Endothelial cell of hepatic sinusoid (primary cell): ENCODE results near the gene PLP2.
"Not testable (repeated sequence)": the region's sequence is repeated elsewhere in the genome, so short reads cannot be mapped to it uniquely, and the experiment has no call there.

ENCODE experiments used
- in situ Hi-C: cut with HindIII; loops from 2 replicates; pipeline ENCODE4 v1.10.0; 2017; ENCODE audit warnings: low sequenced_read_pairs

PLP2 gene, protein sequence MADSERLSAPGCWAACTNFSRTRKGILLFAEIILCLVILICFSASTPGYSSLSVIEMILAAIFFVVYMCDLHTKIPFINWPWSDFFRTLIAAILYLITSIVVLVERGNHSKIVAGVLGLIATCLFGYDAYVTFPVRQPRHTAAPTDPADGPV

DNA sequence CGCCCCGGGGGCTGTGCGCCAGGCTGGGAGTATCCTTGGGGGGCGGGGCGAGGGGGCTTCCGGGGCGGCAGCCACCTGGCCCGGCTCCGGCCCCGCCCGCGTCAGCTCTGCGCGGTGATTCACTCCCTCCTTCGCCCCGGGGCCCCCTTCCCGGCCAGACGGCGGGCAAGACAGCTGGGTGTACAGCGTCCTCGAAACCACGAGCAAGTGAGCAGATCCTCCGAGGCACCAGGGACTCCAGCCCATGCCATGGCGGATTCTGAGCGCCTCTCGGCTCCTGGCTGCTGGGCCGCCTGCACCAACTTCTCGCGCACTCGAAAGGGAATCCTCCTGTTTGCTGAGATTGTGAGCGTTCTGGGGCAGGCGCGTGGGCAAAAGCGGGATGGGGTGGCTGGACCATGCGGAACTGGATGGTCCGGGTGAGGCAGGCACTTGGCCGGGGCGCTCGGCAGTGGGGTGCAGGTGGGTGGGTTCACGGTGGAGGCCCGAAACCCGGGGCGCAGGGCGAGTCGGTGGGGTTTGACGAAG is at the start of gene PLP2:
Gene PLP2, plus strand, starts transcription at position 147 of the 528 bp plus-strand sequence. Its CDS starts 103 bp downstream, at position 250.
- in situ Hi-C loops = no loop called here

DNA sequence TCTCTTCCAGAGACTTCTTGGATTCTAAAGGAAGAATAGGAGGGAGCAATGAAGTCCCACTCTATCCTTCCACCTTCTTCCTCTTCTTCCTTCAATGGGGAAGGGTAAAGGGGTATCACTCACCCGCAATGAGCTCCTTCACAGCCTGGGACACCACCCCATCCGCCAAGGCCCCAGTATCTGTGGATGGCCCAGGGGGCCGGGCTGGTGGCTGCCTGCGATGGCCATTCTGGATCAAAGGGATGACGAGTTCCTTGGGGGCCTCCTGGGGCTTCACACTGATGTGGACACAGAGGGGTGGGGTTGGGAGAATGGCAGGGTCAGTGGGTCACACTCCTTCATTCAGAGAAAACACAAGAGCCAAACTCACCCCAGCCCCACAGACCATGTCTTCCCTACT is 49.2 kb upstream of the PLP2 start:
- in situ Hi-C loops = no loop called here

DNA sequence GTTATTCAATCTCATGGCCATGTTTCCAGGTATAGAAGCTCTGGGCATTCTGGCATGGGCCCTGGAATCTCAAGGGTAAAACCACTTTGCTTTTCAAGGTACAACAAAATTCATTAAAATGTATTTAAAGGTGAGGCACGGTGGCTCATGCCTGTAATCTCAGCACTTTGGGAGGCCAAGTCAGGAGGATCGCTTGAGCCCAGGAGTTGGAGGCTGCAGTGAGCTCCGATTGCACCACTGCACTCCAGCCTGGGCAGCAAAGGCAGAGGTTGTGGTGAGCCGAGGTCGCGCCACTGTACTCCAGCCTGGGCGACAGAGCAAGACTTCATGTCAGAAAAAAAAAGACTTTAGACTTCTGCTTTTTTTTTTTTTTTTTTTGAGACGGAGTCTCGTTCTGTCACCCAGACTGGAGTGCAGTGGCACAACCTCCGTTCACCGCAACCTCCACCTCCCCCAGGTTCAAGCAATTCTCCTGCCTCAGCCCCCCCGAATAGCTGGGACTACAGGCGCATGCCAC is 43.9 kb upstream of the PLP2 start:
- in situ Hi-C loops = not testable (repeated sequence)

DNA sequence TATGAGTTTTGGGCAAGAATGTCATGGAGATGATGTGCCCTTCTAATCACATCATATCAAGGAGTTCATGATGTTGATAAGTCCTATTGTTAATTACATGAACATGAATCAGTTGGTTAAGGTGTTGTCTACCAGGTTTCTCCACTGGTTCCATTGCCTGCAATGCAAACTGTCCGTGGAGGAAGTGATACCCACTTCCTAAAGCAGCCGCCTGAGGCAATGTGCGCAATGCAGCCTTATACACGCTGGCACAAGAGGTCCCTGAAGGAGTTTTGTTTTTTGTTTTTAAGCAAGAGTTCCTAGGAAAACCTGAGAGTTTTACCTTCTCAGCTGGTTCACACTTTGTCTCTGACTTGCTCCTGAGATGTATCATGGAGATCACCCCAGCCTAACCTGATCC is 42.3 kb upstream of the PLP2 start:
- in situ Hi-C loops = no loop called here

DNA sequence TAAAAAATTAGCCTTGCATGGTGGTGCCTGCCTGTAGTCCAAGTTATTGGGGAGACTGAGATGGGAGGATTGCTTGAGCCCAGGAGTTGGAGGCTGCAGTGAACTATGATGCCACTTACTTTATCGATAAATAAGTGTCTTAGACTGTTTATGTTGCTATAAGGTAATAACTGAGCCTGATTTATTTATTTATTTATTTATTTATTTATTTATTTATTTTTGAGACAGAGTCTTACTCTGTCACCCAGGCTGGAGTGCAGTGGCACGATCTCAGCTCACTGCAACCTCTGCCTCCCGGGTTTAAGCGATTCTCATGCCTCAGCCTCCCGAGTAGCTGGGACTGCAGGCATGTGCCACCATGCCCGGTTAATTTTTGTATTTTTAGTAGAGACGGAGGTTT is 39.4 kb upstream of the PLP2 start:
- in situ Hi-C loops = not testable (repeated sequence)

DNA sequence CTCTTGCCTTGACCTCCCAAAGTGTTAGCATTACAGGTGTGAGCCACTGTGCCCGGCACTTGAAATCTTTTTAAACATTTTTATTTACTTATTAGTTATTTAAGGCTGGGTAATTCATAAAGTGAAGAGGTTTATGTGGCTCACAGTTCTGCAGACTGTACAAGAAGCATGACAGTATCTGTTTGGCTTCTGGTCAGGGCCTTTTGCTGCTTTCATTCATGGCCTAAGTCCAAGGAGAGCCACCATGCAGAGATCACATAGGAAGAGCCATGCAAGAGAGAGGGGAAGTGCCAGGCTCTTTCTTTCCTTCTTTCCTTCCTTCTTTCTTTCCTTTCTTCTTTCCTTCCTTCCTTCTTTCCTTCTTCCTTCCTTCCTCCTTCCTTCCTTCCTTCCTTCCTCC is 37.9 kb upstream of the PLP2 start:
- in situ Hi-C loops = no loop called here

DNA sequence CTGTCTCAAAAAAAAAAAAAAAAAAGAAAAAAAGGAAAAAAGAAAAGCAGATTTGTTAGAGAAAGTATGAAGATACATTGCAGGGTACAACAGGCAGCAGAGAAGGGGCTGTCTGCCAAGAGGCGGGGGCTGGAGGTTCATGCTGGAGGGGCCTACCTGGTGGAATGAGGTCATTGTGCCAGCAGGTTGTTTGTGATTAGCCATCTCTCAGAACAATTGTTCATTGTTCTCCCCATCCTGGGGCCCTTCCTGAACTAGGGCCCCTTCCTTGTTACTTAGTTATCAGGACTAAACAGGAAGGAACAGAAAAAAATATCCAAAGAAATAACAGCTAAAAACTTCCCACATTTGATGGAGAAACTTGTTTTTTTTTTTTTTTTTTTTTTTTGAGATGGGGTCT is 34.2 kb upstream of the PLP2 start:
- in situ Hi-C loops = no loop called here

DNA sequence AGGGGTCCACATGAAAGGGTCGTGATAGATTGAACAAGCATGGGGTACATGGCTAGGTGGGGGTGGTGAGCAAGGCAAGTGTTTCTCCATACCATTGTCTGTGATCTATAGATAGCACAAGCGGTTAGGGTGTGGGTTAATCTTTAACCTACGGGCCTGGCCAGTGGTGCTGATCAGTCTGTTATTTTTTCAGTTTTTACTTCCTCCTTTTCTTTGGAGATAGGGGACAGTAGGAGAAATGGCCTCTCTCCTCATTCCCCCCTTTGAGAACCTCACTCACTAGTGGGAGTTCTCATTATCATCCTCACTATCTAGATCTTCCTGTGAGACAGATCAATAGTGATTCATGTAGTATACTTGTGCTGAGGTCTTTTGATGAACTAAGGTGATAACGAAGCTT is 32.0 kb upstream of the PLP2 start:
- in situ Hi-C loops = no loop called here

DNA sequence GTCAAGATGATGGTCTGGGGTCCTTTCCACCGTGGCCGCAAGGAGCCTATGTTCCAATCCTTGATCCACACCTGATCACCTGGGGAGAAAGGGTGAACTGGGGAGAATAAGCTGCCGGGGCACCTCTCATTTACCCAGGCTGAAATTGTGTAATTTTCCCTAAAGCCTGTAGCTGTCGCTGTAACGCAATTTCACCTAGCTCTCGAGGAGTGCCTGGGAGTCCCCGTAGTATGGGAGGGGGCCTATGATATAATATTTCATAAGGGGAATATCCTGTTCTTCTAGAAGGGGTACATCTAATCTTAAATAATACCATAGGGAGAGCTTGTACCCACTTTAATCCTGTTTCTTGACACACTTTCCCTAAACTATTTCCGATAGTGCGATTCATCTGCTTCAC is 29.4 kb upstream of the PLP2 start:
- in situ Hi-C loops = not testable (repeated sequence)

DNA sequence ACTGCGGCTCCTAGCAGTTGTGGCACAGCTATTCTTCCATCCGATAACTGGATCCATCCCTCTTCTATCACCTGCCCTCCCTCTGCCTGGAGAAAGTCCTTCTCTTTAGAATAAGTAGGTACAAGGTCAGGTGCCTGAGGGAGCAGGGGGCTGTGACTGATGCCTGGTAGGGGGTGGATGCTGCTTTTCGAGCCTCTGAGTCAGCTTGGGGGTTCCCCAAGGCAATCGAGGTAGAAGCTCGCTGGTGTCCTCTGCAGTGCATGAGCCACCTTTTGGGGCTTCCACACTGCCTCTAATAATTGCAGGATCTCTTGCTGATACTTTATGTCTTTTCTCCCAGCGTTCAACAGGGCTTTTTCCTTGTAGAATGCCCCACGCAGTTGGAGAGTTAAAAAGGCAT is 28.5 kb upstream of the PLP2 start:
- in situ Hi-C loops = not testable (repeated sequence)

DNA sequence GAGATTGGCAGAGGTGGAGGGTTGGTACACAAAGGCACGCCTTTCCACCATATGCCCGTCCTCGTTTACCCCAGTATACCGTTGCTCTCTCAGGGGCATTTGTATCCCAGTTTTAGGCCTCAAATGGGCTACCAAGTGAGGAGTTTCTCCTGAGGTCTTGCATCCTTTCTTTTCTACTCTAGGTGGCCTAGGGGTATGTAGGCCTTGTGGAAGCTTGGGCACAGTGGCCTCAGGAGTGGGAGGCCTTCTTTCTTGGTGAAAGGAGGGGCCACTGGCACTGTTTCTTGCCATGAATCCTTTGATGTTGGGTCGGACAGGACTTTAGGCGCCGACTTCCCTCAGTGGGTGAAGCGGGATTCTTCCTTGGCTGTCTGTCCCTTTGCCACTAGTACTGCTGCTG is 24.4 kb upstream of the PLP2 start:
- in situ Hi-C loops = no loop called here

DNA sequence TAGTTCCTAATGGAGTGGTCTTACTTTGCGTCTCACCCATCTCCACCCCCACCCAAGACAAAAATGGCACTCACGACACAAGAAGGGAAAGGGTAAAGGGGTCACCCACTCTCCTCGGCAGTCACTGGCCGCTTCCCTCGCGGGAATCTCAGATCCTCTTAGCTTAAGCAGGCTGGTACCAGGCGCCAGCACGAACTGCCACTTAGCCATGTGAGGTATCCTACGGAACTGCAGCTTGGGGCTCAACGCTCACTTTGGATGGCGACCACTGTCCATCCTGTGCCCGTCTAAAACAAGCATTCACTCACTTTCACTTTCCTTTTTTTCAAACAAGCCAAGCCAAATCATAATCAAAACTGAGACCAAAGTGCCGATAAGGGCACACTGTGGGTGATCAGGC is 23.8 kb upstream of the PLP2 start:
- in situ Hi-C loops = no loop called here

DNA sequence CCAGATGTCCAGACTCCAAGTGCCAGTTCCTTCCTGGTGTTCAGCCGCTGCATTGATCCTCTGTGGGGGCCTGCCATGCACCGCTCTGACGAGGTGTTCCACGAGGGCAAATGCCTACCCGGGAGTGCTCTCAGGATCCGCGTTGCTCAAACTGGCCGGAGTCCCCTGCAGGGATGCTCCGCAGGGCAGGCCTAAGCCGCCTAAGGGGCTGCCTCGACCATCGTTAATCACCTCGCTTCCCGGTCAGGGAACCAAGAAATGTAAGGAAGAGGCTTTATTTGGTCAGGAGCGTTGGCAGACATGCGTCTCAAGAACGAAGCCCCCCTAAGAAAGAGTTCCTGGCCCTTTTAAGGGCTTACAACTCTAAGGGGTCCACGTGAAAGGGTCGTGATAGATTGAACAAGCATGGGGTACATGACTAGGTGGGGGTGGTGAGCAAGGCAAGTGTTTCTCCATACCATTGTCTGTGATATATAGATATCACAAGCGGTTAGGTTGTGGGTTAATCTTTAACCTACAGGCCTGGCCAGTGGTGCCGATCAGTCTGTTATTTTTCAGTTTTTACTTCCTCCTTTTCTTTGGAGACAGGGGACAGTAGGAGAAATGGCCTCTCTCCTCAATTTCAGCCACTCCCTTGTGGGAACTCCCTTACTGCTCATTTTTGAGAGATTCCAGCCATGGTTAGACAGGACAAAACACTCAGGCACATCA is 23.2 kb upstream of the PLP2 start:
- in situ Hi-C loops = not testable (repeated sequence)

DNA sequence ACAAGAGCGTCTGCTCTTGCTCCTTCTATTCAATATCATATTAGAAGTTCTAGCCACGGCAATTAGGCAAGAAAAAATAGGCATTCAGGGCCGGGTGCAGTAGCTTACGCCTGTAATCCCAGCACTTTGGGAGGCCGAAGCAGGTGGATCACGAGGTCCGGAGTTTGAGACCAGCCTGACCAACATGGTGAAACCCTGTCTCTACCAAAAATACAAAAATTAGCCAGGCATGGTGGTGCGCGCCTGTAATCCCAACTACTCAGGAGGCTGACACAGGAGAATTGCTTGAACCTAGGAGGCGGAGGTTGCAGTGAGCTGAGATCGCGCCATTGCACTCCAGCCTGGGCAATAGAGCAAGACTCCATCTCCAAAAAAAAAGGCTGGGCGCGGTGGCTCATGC is 22.4 kb upstream of the PLP2 start:
- in situ Hi-C loops = not testable (repeated sequence)

DNA sequence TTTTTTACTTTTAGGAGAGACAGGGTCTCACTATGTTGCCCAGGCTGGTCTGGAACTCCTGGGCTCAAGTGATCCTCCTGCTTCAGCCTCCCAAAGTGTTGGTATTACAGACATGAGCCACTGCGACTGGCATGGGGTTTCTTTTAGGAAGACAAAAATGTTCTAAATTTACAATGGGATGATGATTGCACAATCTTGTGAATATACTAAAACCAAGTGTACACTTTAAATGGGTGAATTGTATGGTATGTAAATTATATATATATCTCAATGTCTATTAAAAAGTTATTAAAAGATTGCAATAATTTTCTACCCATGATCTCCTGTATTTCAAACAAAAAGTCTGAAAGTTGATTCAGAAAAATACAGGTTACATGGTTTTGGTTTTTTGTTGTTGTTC is 18.2 kb upstream of the PLP2 start:
- in situ Hi-C loops = loop anchor here (10.0 kb wide), 1 partner anchor 101 kb away; no protein-coding TSS in a partner anchor

DNA sequence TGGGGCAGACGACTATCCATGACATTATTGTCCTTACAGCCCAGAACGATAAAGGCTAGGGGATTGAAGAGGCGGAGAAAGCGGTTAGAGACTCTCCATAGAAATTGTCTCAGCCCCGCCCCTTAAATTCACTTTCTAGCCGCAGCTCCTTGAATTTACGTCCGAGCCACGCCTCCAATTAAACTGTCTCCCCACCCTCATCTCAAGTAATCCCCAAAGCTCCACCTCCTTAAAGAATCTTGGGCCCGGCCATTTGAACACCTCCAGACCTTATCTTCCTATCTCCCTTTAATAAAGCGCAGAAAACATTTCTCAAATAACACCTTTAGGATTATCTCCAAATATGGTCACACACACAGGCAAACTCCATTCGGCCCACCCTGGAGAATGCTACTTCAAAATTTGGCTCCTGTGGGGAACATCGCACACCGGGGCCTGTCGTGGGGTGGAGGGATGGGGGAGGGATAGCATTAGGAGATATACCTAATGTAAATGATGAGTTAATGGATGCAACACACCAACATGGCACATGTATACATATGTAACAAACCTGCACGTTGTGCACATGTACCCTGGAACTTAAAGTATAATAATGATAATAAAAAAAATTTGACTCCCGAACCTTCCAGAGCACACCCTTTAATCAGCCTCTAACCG is 16.3 kb upstream of the PLP2 start:
- in situ Hi-C loops = loop anchor here (10.0 kb wide), 1 partner anchor 99 kb away; no protein-coding TSS in a partner anchor

DNA sequence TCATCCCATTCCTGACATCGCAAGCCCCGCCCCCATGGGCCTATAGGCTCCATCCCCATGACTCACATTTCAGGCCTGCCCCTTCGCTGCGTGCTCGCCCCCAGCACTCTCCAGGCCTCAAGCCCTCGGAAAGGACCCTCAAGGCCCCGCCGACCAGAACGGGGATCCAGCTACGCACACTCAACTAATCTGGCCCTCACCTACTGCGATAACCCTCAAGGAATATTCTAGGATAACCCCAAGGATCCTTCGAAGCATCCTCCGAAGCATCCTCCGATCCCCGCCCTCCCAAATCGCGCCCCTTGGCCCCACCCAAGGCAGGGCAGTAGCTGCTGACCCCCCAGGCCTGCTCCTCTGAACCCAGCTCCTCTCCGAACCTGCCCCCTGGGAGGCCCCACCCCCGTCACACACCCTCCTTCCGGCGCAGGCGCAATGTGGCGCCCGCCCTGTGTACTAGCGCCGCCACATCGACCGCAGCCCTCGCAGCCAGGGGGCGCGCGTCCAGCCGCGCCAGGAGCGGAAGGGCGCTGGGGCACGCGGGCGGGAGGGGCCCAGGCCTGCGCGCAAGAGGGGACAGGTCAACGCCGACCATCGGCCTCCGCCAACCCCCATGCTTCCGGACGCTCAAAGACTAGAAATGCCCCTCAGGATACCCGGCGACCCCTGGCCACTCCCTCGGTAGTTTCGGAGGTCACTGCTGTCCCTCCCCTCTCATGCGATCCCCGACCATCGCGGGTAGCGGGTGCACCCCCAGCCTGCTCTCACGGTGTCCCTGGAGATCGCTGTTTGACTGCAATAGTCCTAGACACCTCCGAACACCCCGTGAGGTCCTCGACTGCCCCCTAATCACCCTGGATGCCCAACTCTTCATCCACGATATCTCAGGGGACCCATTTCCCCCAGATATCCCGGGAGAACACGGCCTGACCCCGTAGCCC is 15.5 kb upstream of the PLP2 start:
- in situ Hi-C loops = loop anchor here (10.0 kb wide), 1 partner anchor 99 kb away; no protein-coding TSS in a partner anchor

DNA sequence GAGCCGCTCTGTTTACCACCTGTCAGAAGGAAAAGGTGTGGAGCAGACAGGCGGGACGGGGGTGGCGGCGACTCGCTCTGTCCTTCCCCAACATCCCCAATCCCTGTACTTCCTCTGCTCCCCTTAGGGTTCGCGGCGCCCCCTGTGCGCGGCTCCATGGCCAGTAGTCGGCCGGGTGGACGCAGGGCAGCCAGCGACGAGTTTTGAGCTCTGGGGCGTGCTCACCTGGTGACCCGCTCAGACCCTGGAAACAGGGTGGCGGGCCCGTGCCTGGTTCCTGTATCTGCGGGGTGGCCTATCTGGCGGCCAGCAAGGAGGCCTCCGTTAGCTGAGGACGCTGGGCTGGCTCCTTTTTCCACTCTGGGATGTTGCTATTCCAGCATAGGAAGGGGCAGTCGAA is 14.5 kb upstream of the PLP2 start:
- in situ Hi-C loops = loop anchor here (10.0 kb wide), 1 partner anchor 98 kb away; no protein-coding TSS in a partner anchor

DNA sequence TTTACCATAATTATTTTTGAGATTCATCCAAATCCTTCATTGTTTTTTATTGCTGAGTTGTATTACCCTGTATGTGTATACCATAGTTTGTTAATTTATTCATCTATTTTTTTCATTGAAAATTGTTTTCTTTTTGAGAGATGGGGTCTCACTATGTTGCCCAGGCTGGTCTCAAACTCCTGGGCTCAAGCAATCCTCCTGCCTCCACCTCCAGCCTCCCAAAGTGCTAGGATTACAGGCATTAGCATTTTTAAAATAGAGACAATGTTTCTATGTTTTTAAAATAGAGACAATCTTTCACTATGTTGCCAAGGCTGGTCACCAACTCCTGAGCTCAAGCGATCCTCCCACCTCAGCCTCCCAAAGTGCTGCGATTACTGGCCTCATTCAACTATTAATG is 10.8 kb upstream of the PLP2 start:
- in situ Hi-C loops = no loop called here

DNA sequence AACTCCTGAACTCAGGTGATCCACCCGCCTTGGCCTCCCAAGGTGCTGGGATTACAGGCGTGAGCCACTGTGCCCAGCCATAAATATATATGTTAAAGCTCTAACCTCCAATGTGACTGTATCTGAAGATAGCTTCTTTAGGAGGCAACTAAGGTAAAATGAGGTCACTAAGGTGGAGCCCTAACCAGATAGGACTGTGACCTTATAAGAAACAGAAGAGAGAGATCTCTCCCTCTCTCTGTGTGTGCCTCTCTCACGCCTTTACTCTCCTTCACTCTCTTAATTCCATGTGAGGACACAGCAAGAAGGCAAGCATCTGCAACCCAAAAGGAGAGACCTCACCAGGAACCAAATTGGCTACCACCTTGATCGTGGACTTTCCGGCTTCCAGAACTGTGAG is 10.1 kb upstream of the PLP2 start:
- in situ Hi-C loops = no loop called here

DNA sequence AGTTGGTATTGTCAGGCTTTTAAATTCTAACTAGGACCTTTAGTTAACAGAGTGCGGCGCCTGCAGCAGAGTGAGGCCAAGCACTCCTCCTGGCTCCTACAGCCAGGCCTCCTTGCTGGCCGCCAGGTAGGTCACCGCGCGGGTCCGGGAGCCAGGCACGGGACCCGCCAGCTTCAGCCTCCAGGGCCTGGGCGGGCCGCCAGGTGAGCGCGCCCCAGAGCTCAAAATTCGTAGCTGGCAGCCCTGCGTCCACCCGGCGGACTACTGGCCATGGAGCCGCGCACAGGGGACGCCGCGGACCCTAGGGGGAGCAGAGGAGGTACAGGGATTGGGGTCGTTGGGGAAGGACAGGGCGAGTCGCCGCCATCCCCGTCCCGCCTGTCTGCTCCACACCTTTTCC is 9.1 kb upstream of the PLP2 start, which contains the start of gene MAGIX:
Gene MAGIX, plus strand, starts transcription at position 139 of the 400 bp plus-strand sequence. Its CDS starts 132 bp downstream, at position 271.
- in situ Hi-C loops = no loop called here
